Fibroblast of the aortic adventitia (primary cell): ENCODE results near the gene CABYR. TPM values are rescaled to one million over a fixed set of nuclear protein-coding genes. Genes with fewer than 3 reads are reported as not detected.

Experiments used
- DNase-seq: peaks from one replicate; pipeline ENCODE4 v3.0.0-alpha.2; 2010; ENCODE audit warnings: low read depth
- H3K4me3 ChIP-seq: 2 replicates; pipeline ENCODE4 v1.5.1; 2011; ENCODE audit warnings: low read depth, mild to moderate bottlenecking, control low read depth, low read length, moderate library complexity
- CTCF ChIP-seq: IDR thresholded peaks from 2 replicates; pipeline ENCODE4 v1.5.1; 2011; ENCODE audit warnings: mild to moderate bottlenecking, low read length, control low read depth, inconsistent platforms; ENCODE audit not compliant: insufficient read depth
- total RNA-seq: library from RNA; depleted of rRNA; stranded (reverse); fragments of >200 nt; gene quantifications from 2 replicates; pipeline ENCODE4 v1.2.3, GENCODE V29; 2012; ENCODE audit warnings: low replicate concordance

The CABYR gene
- 4.6 and 7.3 TPM in 2 replicates for total RNA-seq

DNA sequence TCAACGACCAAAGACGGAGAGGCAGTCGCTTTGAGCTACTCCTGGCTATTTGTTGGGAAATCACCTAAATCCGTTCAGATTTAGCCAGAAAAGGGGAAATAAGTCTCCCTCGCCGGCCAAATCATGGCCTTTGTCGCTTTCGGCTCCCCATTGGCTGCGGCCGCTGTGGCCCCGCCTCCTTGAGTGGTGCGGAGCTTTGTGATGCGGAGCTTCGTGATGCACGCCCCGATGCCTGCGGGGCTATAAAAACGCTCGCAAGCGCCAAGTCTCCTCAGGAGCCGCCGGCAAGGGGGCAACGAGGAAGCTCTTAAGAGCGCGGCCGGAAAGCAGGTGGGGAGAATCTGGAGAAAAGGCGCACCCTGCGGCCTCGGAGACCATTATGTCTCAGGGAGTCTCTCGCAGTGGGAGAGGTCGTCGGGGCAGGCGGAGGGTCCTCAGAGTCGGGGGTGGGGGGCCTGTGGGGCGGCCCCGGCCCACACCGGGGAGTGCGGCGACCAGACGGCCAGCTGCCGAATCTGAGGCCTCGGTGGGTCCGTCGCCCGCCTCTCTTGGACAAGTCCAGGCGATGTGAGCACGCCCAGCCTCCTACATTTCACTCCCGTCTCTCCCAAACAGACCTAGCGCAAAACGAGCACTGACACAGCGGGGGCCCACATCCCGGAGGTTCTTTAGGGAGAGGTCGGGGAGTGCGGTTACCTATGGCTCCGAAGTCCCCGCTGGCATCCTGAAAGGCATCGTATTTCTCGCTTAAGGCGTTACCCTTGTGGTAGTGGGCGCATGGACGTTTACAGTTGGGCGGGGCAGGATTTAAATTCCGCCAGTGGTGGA is at the start of gene CABYR:
Gene CABYR, plus strand, starts transcription at position 274 of the 828 bp plus-strand sequence. CDS start 4,053 bp downstream, outside the sequence.
- peak; percentile 84 for DNase-seq
- peak within 1 kb of the TSS; percentile 76 for H3K4me3 ChIP-seq
- no peak for TF ChIP-seq CTCF

GRCh38 chr18:24089076-24089475 is 49.8 kb upstream of the CABYR start:
- no peak for TF ChIP-seq CTCF
- peak; percentile 12 for DNase-seq
- H3K4me3 ChIP-seq, result no peak overlapping the region

- no peak for TF ChIP-seq CTCF
- DNase-seq, result no peak
- H3K4me3 ChIP-seq, result no peak overlapping the region
Measured at GRCh38 chr18:24089515-24090337, 49.1 kb upstream of the CABYR start.

DNA sequence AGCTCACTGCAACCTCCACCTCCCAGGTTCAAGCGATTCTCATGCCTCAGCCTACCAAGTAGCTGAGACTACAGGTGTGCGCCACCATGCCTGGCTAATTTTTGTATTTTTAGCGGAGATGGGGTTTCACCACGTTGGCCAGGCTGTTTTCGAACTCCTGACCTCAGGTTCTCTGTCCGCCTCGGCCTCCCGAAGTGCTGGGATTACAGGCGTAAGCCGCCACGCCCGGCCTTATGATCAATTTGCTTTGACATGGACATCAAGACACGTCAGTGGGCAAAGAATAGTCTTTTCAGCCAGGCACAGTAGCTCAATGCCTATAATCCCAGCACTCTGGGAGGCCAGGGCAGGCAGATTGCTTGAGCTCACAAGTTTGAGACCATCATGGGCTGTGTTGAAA is 48.0 kb upstream of the CABYR start:
- no peak for DNase-seq
- H3K4me3 ChIP-seq, result no peak overlapping the region
- TF ChIP-seq CTCF, result no peak

DNA sequence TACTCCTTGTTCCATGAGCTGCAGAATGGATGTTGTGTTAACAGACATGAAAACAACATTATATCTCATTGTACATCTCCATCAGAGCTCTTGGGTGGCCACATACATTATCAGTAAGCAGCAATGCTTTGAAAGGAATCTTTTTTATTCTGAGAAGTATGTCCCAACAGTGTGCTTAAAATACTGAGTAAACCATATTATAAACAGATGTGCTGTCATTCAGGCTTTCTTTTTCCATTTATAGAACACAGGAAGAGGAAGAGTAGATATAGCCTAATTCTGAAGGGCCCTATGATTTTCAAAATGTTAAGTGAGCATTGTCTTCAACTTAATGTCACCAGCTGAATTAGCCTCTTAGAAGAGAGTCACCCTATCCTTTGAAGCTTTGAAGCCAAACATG is 44.3 kb upstream of the CABYR start:
- DNase-seq, result peak; percentile 19
- H3K4me3 ChIP-seq, result no peak overlapping the region
- no peak for TF ChIP-seq CTCF

GRCh38 chr18:24095976-24096375 is 42.9 kb upstream of the CABYR start:
- no peak for TF ChIP-seq CTCF
- no peak overlapping the region for H3K4me3 ChIP-seq
- no peak for DNase-seq
